Mesodermal cell (in vitro differentiated cells): Measurements from ENCODE around the gene PRDM5.
"Not testable (repeated sequence)": the region's sequence is repeated elsewhere in the genome, so short reads cannot be mapped to it uniquely, and the experiment has no call there.

Source experiments
- H3K27ac ChIP-seq: 2 replicates; pipeline ENCODE4 v1.7.0; 2013; ENCODE audit warnings: mild to moderate bottlenecking, low read depth, low read length, moderate library complexity; ENCODE audit not compliant: severe bottlenecking
- H3K36me3 ChIP-seq: 2 replicates; pipeline ENCODE4 v1.7.1; 2013; ENCODE audit warnings: mild to moderate bottlenecking, low read length, moderate library complexity; ENCODE audit not compliant: control insufficient read depth, insufficient read depth
- H3K4me1 ChIP-seq: one replicate; pipeline ENCODE4 v1.7.1; 2013; ENCODE audit warnings: mild to moderate bottlenecking, low read length; ENCODE audit not compliant: insufficient read depth, control insufficient read depth, poor library complexity, severe bottlenecking
- H3K4me3 ChIP-seq: 2 replicates; pipeline ENCODE4 v1.7.0; 2013; ENCODE audit warnings: low read length, control low read depth, mild to moderate bottlenecking; ENCODE audit not compliant: insufficient read depth, poor library complexity, severe bottlenecking; ENCODE audit errors: extremely low read depth
- H3K9me3 ChIP-seq: 2 replicates; pipeline ENCODE4 v1.7.1; 2013; ENCODE audit warnings: mild to moderate bottlenecking, low read length, moderate library complexity; ENCODE audit not compliant: control insufficient read depth
- WGBS, 2 experiments: methylation state at CpG; one replicate each; pipeline ENCODE4 v1.1.5; 2013; ENCODE audit warnings: missing lambda C conversion rate in 2 of 2; ENCODE audit not compliant: insufficient coverage in 2 of 2; 5-methylcytosine and 5-hydroxymethylcytosine counted together

PRDM5 gene

DNA sequence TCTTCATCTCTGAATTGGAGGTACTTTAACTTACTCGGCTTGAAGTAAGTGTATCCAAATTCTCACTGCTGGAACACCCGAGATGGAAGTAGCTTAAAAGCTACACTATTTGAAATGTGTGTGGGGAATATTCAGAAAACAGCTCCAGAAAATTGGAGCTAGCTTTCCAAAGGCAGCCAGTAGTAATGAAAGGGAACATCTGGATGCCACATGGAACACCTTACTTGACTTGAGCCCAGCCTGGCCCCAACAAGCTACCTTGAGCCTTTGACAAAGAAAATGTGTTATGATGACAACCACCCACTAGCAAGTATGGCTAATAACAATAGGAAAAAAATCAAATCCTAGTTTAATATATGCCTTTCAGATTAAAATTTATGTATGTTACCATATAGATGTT is 161.5 kb downstream of the PRDM5 start:
- Histone ChIP-seq H3K4me1 (no peaks in the 10 kb centered on the region), H3K9me3 (no peaks in the 10 kb centered on the region)
- WGBS, 2 experiments = 91 to 92% methylated on average over 2 of the region's 2 CpGs

GRCh38 chr4:120760047-120760446 is 162.5 kb downstream of the PRDM5 start:
- no peaks in the 10 kb centered on the region for H3K4me1 ChIP-seq
- H3K4me3 ChIP-seq = no peak overlapping the region
- no peak overlapping the region for H3K27ac ChIP-seq
- no CpG with 5 or more reads among the region's 2 CpGs for WGBS, 2 experiments
- H3K9me3 ChIP-seq = no peaks in the 10 kb centered on the region
- H3K36me3 ChIP-seq = no peaks in the 10 kb centered on the region

More for the DNA sequence above, 161.5 kb downstream of the PRDM5 start:
- H3K4me3 ChIP-seq = no peak overlapping the region
- no peaks in the 10 kb centered on the region for H3K36me3 ChIP-seq
- H3K27ac ChIP-seq = no peak overlapping the region

DNA sequence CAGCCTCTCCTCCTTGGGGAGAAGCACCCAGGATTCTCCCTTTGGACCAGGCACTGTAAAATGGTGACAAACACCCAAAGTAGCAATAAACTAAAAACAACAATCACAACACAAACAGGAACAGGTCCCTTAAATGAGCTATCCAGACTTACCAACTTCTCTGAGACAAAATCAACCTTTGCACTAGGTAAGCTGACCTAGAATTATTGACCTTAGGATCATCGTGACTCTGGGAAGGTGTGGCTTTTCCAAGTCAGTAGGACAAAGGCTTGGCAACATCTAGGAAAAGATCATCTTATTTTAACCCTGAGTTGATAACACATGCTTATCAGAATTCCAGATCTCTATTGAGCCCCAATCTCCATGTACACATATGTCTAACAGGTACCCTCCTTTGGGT is 166.7 kb downstream of the PRDM5 start:
- peaks cover 8% of the 10 kb centered on the region for H3K9me3 ChIP-seq
- H3K27ac ChIP-seq = no peak overlapping the region
- H3K4me1 ChIP-seq = no peaks in the 10 kb centered on the region
- no peaks in the 10 kb centered on the region for H3K36me3 ChIP-seq
- H3K4me3 ChIP-seq = no peak overlapping the region
- 100% methylated on average over 1 of the region's 1 CpG; no CpG with 5 or more reads in 1 of the 2 experiments for WGBS, 2 experiments

DNA sequence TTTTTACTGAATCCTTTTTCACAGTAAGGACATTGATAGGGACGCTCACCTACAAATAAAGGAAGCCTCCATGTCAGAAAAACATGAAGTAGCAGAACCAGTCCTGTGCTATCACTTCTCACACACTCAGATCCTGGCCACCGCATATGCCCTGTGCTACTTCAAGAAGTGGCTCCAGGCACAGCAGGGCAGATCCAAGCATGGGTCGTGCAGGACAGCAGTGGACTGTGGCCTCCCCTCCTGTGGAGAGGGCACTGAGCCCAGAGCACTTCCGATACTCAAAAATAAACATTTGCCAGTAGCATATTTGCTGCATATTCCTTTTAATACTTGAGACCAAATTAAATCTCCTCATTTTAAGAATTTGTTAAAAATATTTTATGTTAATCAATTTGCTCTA is 167.9 kb downstream of the PRDM5 start:
- WGBS, 2 experiments = 92 to 94% methylated on average over 2 to 3 of the region's 4 CpGs
- Histone ChIP-seq H3K36me3 (no peaks in the 10 kb centered on the region), H3K9me3 (peaks cover 12% of the 10 kb centered on the region), H3K4me1 (no peaks in the 10 kb centered on the region), H3K4me3 (no peak overlapping the region), H3K27ac (no peak overlapping the region)

DNA sequence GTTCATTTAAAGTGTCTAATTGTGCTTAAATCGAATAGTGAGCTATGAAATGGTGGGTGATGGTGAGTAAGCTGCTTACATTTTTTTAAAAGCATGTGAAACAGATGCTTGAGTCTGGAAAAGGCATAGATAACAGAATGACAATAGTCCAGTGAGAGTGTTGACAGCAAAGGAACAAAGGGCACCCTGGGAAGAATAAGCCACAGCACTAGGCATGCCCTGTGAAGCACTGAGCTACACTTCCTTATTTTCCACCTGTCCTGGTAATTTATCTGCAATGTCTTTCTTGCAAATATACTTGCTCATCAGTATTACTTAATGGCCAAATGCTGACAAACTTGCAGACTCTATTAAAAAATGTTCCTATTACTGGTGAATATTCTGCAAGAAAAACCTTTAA is 168.7 kb downstream of the PRDM5 start:
- H3K9me3 ChIP-seq = peaks cover 12% of the 10 kb centered on the region
- no peak overlapping the region for H3K27ac ChIP-seq
- no peaks in the 10 kb centered on the region for H3K4me1 ChIP-seq
- 17 to 63% methylated on average over 1 of the region's 1 CpG for WGBS, 2 experiments
- no peaks in the 10 kb centered on the region for H3K36me3 ChIP-seq
- H3K4me3 ChIP-seq = no peak overlapping the region

GRCh38 chr4:120750152-120750525 is 172.4 kb downstream of the PRDM5 start:
- WGBS, 2 experiments = 94 to 95% methylated on average over 3 to 5 of the region's 5 CpGs
- Histone ChIP-seq H3K27ac (no peak overlapping the region), H3K4me1 (no peaks in the 10 kb centered on the region), H3K4me3 (no peak overlapping the region), H3K36me3 (peaks cover 5% of the 10 kb centered on the region), H3K9me3 (peaks cover 12% of the 10 kb centered on the region)

- WGBS, 2 experiments = 84 to 96% methylated on average over 4 to 5 of the region's 6 CpGs
- H3K36me3 ChIP-seq = peaks cover 5% of the 10 kb centered on the region
- no peaks in the 10 kb centered on the region for H3K4me1 ChIP-seq
- H3K9me3 ChIP-seq = peaks cover 12% of the 10 kb centered on the region
- H3K4me3 ChIP-seq = no peak overlapping the region
- H3K27ac ChIP-seq = no peak overlapping the region
Observed at GRCh38 chr4:120749445-120750151, 172.9 kb downstream of the PRDM5 start.

DNA sequence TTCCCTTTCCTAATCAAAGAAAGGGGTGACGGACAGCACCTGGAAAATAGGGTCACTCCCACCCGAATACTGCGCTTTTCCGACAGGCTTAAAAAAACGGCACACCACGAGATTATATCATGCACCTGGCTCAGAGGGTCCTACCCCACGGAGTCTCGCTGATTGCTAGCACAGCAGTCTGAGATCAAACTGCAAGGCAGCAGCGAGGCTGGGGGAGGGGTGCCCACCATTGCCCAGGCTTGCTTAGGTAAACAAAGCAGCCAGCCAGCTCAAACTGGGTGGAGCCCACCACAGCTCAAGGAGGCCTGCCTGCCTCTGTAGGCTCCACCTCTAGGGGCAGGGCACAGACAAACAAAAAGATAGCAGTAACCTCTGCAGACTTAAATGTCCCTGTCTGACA is 180.9 kb downstream of the PRDM5 start:
- 74 to 76% methylated on average over 9 of the region's 9 CpGs for WGBS, 2 experiments
- H3K9me3 ChIP-seq, H3K27ac ChIP-seq, H3K4me1 ChIP-seq, H3K4me3 ChIP-seq, H3K36me3 ChIP-seq: not testable (repeated sequence)

- H3K4me3 ChIP-seq = no peak overlapping the region
- H3K36me3 ChIP-seq = no peaks in the 10 kb centered on the region
- H3K4me1 ChIP-seq = peaks cover 15% of the 10 kb centered on the region
- no peaks in the 10 kb centered on the region for H3K9me3 ChIP-seq
- no peak overlapping the region for H3K27ac ChIP-seq
- WGBS, 2 experiments = 73 to 78% methylated on average over 7 to 8 of the region's 9 CpGs
Observed at GRCh38 chr4:120736312-120736711, 186.2 kb downstream of the PRDM5 start.

GRCh38 chr4:120733968-120734367 is 188.6 kb downstream of the PRDM5 start:
- Histone ChIP-seq H3K4me3 (no peak overlapping the region), H3K4me1 (peaks cover 22% of the 10 kb centered on the region), H3K9me3 (no peaks in the 10 kb centered on the region), H3K27ac (no peak overlapping the region), H3K36me3 (no peaks in the 10 kb centered on the region)
- 88 to 95% methylated on average over 4 of the region's 4 CpGs for WGBS, 2 experiments

DNA sequence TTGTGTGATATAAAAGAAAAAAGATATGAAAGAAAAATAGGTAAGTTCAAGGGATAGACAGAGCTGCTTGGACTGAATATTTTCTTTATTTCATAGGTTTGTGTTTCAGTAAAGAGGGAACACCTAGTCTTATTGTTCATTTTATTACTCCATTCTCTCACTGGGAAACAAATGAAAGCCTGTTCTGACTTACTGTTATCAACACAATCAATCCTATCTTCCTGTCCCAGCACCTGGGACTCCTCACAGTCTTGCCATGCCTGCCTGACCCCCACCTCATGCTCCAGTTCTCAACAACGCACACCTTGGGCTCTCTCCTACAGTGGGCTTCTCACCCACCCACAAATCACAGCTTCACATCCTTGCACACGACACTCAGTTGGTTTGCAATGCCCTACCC is 189.5 kb downstream of the PRDM5 start:
- Histone ChIP-seq H3K36me3 (no peaks in the 10 kb centered on the region), H3K27ac (no peak overlapping the region), H3K9me3 (no peaks in the 10 kb centered on the region), H3K4me1 (peaks cover 22% of the 10 kb centered on the region), H3K4me3 (no peak overlapping the region)
- 69 to 86% methylated on average over 2 of the region's 2 CpGs for WGBS, 2 experiments
